Stimulated activated CD4-positive, alpha-beta T cell treated with anti-CD3 and anti-CD28 coated beads, Interleukin-12 subunit alpha, Interleukin-12 subunit beta, amount 100 ng/mL, for 4 hours (primary cell): ENCODE data around the gene SLC35A1.

ENCODE experiments used
- DNase-seq: peaks from one replicate; pipeline ENCODE4 v3.0.0-alpha.2; 2020

SLC35A1 gene

GRCh38 chr6:87534377-87535047 is 61.7 kb downstream of the SLC35A1 start:
- DNase-seq, result no peak

- DNase-seq, result no peak
Measured at GRCh38 chr6:87538510-87539260, 65.9 kb downstream of the SLC35A1 start.

- no peak for DNase-seq
Measured at GRCh38 chr6:87539554-87539953, 66.8 kb downstream of the SLC35A1 start.

GRCh38 chr6:87540539-87540938 is 67.8 kb downstream of the SLC35A1 start:
- no peak for DNase-seq

GRCh38 chr6:87541041-87541440 is 68.3 kb downstream of the SLC35A1 start:
- DNase-seq, result no peak

- DNase-seq, result no peak
Measured at GRCh38 chr6:87541744-87542143, 69.0 kb downstream of the SLC35A1 start.

- no peak for DNase-seq
Measured at GRCh38 chr6:87543696-87544473, 71.1 kb downstream of the SLC35A1 start.

- DNase-seq, result no peak
Measured at GRCh38 chr6:87544474-87544735, 71.6 kb downstream of the SLC35A1 start.

- no peak for DNase-seq
Measured at GRCh38 chr6:87551799-87552198, 79.0 kb downstream of the SLC35A1 start.

- no peak for DNase-seq
Measured at GRCh38 chr6:87553159-87553765, 80.5 kb downstream of the SLC35A1 start.

GRCh38 chr6:87555506-87555905 is 82.7 kb downstream of the SLC35A1 start:
- no peak for DNase-seq

GRCh38 chr6:87558446-87558845 is 85.7 kb downstream of the SLC35A1 start:
- DNase-seq, result no peak

GRCh38 chr6:87561017-87561416 is 88.2 kb downstream of the SLC35A1 start:
- no peak for DNase-seq
